Mesenchymal stem cell (in vitro differentiated cells and primary cell): ENCODE data around the gene PAGE5.

Experiments
- DNase-seq: peaks from one replicate; pipeline ENCODE4 v3.0.0-alpha.2; 2013
- H2AFZ ChIP-seq: one replicate; pipeline ENCODE4 v1.6.1; 2013; ENCODE audit warnings: low read depth, mild to moderate bottlenecking, control low read depth, inconsistent platforms, low read length, moderate library complexity
- H2AK5ac ChIP-seq: 2 replicates; pipeline ENCODE4 v1.6.1; 2013; ENCODE audit warnings: low read length, moderate library complexity, mild to moderate bottlenecking, inconsistent platforms; ENCODE audit not compliant: severe bottlenecking
- H2BK120ac ChIP-seq: one replicate; pipeline ENCODE4 v1.6.1; 2013; ENCODE audit warnings: low read depth, mild to moderate bottlenecking, inconsistent platforms, low read length, moderate library complexity
- H2BK12ac ChIP-seq, 2 experiments: one replicate each; pipeline ENCODE4 v1.6.1; 2013; ENCODE audit warnings: inconsistent platforms in 2 of 2, low read length in 2 of 2, mild to moderate bottlenecking in 2 of 2, moderate library complexity in 2 of 2, control low read depth in 1 of 2
- H2BK15ac ChIP-seq: one replicate; pipeline ENCODE4 v1.6.1; 2013; ENCODE audit warnings: mild to moderate bottlenecking, low read depth, inconsistent platforms; ENCODE audit not compliant: poor library complexity, severe bottlenecking
- H2BK5ac ChIP-seq: 2 replicates; pipeline ENCODE4 v1.6.1; 2013; ENCODE audit warnings: low read depth, mild to moderate bottlenecking, low read length, control low read depth, inconsistent platforms; ENCODE audit not compliant: poor library complexity, severe bottlenecking
- H3K14ac ChIP-seq, 2 experiments: one replicate each; pipeline ENCODE4 v1.6.1; 2013; ENCODE audit warnings: inconsistent platforms in 2 of 2, low read length in 2 of 2, control low read depth in 1 of 2, mild to moderate bottlenecking in 1 of 2, moderate library complexity in 1 of 2
- H3K18ac ChIP-seq, 2 experiments: one replicate each; pipeline ENCODE4 v1.6.1; 2013; ENCODE audit warnings: inconsistent platforms in 2 of 2, low read length in 2 of 2, control low read depth in 1 of 2, low read depth in 1 of 2, mild to moderate bottlenecking in 1 of 2
- H3K23ac ChIP-seq, 2 experiments: one replicate each; pipeline ENCODE4 v1.6.1; 2013; ENCODE audit warnings: inconsistent platforms in 2 of 2, low read length in 2 of 2, mild to moderate bottlenecking in 2 of 2, moderate library complexity in 2 of 2, control low read depth in 1 of 2
- H3K27ac ChIP-seq: 2 replicates; pipeline ENCODE4 v1.5.1; 2013; ENCODE audit warnings: mild to moderate bottlenecking, moderate library complexity, low read length, control low read depth, inconsistent platforms; ENCODE audit not compliant: poor library complexity, severe bottlenecking
- H3K27me3 ChIP-seq, 2 experiments: 2 replicates each; pipeline versions ENCODE4 v1.6.1 to v1.7.0; 2013; ENCODE audit warnings: low read length in 2 of 2, mild to moderate bottlenecking in 2 of 2, moderate library complexity in 2 of 2, control low read depth in 1 of 2, inconsistent platforms in 1 of 2; ENCODE audit not compliant: control insufficient read depth in 1 of 2, insufficient read depth in 1 of 2
- H3K36me3 ChIP-seq, 2 experiments: 2 replicates each; pipeline versions ENCODE4 v1.6.1 to v1.7.0; 2013; ENCODE audit warnings: low read length in 2 of 2, control low read depth in 1 of 2, inconsistent platforms in 1 of 2, low read depth in 1 of 2, mild to moderate bottlenecking in 1 of 2; ENCODE audit not compliant: insufficient read depth in 2 of 2, control insufficient read depth in 1 of 2
- H3K4ac ChIP-seq, 2 experiments: one replicate each; pipeline ENCODE4 v1.6.1; 2013; ENCODE audit warnings: inconsistent platforms in 2 of 2, low read length in 2 of 2, mild to moderate bottlenecking in 2 of 2, moderate library complexity in 2 of 2, control low read depth in 1 of 2, low read depth in 1 of 2
- H3K4me1 ChIP-seq: 2 replicates; pipeline ENCODE4 v1.6.1; 2013; ENCODE audit warnings: low read depth, low read length, control low read depth; ENCODE audit not compliant: control insufficient read depth, insufficient read depth
- H3K4me2 ChIP-seq: 2 replicates; pipeline ENCODE4 v1.6.1; 2013; ENCODE audit warnings: low read length, mild to moderate bottlenecking, inconsistent platforms; ENCODE audit not compliant: poor library complexity, severe bottlenecking
- H3K4me3 ChIP-seq, 2 experiments: 2 replicates each; pipeline versions ENCODE4 v1.5.1 to v1.7.0; 2013; ENCODE audit warnings: low read length in 2 of 2, mild to moderate bottlenecking in 2 of 2, control low read depth in 1 of 2, low read depth in 1 of 2; ENCODE audit not compliant: insufficient read depth in 1 of 2
- H3K79me1 ChIP-seq: replicated peaks from 2 replicates; pipeline ENCODE4 v1.6.1; 2013; ENCODE audit warnings: mild to moderate bottlenecking, control low read depth, low read length, inconsistent platforms; ENCODE audit not compliant: poor library complexity, severe bottlenecking
- H3K9ac ChIP-seq: 2 replicates; pipeline ENCODE4 v1.7.0; 2013; ENCODE audit warnings: mild to moderate bottlenecking, low read length, moderate library complexity
- H3K9me3 ChIP-seq: 2 replicates; pipeline ENCODE4 v1.7.0; 2013; ENCODE audit warnings: mild to moderate bottlenecking, low read length; ENCODE audit not compliant: control insufficient read depth
- H4K8ac ChIP-seq: one replicate; pipeline ENCODE4 v1.6.1; 2013; ENCODE audit warnings: inconsistent platforms, mild to moderate bottlenecking, low read length, moderate library complexity
- H4K91ac ChIP-seq: one replicate; pipeline ENCODE4 v1.6.1; 2013; ENCODE audit warnings: mild to moderate bottlenecking, low read length, inconsistent platforms
- WGBS: methylation state at CpG from one replicate; pipeline ENCODE4 v1.1.7; 2013; ENCODE audit warnings: mixed read lengths; 5-methylcytosine and 5-hydroxymethylcytosine counted together

The PAGE5 gene

GRCh38 chrX:55206162-55206941 is 13.8 kb upstream of the PAGE5 start:
- no peak overlapping the region for H2AFZ ChIP-seq
- no peaks in the 10 kb centered on the region for H3K4me1 ChIP-seq
- no peak for DNase-seq
- 40% methylated on average over 4 of the region's 6 CpGs for WGBS
- H3K4me3 ChIP-seq: no peak overlapping the region
- no peak overlapping the region for H2BK5ac ChIP-seq
- H4K91ac ChIP-seq: no peak overlapping the region
- no peak overlapping the region for H3K4ac ChIP-seq
- H3K14ac ChIP-seq: no peak overlapping the region
- H2BK15ac ChIP-seq: no peak overlapping the region
- H3K79me1 ChIP-seq: no peaks in the 10 kb centered on the region
- H2BK120ac ChIP-seq: no peak overlapping the region
- H3K18ac ChIP-seq: no peak overlapping the region
- H3K4me2 ChIP-seq: no peak overlapping the region
- H3K9ac ChIP-seq: no peak overlapping the region
- no peak overlapping the region for H2BK12ac ChIP-seq
- H3K36me3 ChIP-seq: no peaks in the 10 kb centered on the region
- peaks cover 0 to 9% of the 10 kb centered on the region in 2 experiments for H3K27me3 ChIP-seq
- H3K27ac ChIP-seq: no peak overlapping the region
- H3K9me3 ChIP-seq: peaks cover 5% of the 10 kb centered on the region
- no peak overlapping the region for H4K8ac ChIP-seq
- no peak overlapping the region for H2AK5ac ChIP-seq
- no peak overlapping the region for H3K23ac ChIP-seq

DNA sequence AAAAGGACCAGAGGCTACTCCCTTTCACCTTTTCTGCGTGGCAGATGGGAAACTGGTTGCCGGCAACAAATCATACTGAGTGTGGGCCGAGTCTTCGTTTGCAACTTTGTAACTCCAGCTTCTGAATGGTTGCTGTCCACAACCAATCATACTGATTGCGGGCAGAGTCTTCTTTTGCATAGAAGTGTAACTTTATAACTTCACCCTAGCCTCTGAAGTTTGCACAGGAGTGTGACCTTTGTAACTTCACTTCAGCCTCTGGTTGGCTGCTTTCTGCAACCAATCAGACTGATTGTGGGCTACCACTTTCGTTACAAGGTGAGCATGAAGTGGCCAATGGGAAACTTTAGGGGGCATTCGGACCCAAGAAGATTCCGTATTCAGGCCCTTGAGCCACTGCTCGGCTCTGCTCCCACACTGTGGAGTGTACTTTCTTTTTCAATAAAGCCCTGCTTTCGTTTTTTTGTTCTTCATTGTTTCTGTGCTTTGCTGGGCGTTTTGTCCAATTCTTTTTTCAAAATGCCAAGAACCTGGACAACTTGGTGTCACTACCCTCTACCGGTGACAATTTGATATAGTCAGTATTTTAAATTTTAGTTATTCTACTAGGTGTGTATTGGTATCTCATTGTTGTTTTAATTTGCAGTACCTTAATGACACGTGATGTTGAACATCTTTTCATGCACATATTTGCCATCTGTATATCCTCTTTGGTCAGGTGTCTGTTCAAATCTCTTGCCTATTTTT is 9.0 kb upstream of the PAGE5 start:
- H3K23ac ChIP-seq: no peak overlapping the region
- no peak overlapping the region for H3K9ac ChIP-seq
- H3K4me3 ChIP-seq: no peak overlapping the region
- H2BK5ac ChIP-seq: no peak overlapping the region
- no peaks in the 10 kb centered on the region for H3K79me1 ChIP-seq
- 68% methylated on average over 9 of the region's 13 CpGs for WGBS
- H3K36me3 ChIP-seq: no peaks in the 10 kb centered on the region
- H3K4ac ChIP-seq: no peak overlapping the region
- no peak overlapping the region for H2BK12ac ChIP-seq
- no peak overlapping the region for H3K18ac ChIP-seq
- no peak overlapping the region for H3K27ac ChIP-seq
- no peaks in the 10 kb centered on the region for H3K4me1 ChIP-seq
- no peak overlapping the region for H2AK5ac ChIP-seq
- no peak overlapping the region for H4K8ac ChIP-seq
- no peak overlapping the region for H2BK120ac ChIP-seq
- H2AFZ ChIP-seq: no peak overlapping the region
- no peak overlapping the region for H3K4me2 ChIP-seq
- no peak overlapping the region for H2BK15ac ChIP-seq
- no peak overlapping the region for H3K14ac ChIP-seq
- no peak for DNase-seq
- H3K27me3 ChIP-seq: peaks cover 0 to 6% of the 10 kb centered on the region in 2 experiments
- H4K91ac ChIP-seq: no peak overlapping the region
- no peaks in the 10 kb centered on the region for H3K9me3 ChIP-seq

GRCh38 chrX:55213381-55213780 is 6.8 kb upstream of the PAGE5 start:
- no peaks in the 10 kb centered on the region for H3K27me3 ChIP-seq
- no peak overlapping the region for H3K27ac ChIP-seq
- WGBS: 80% methylated on average over 3 of the region's 3 CpGs
- no peaks in the 10 kb centered on the region for H3K36me3 ChIP-seq
- no peak overlapping the region for H2BK15ac ChIP-seq
- H2BK120ac ChIP-seq: no peak overlapping the region
- no peak overlapping the region for H2AK5ac ChIP-seq
- no peak overlapping the region for H2AFZ ChIP-seq
- H3K4ac ChIP-seq: no peak overlapping the region
- H2BK12ac ChIP-seq: no peak overlapping the region
- H2BK5ac ChIP-seq: no peak overlapping the region
- H3K18ac ChIP-seq: no peak overlapping the region
- no peaks in the 10 kb centered on the region for H3K9me3 ChIP-seq
- no peak overlapping the region for H3K4me2 ChIP-seq
- no peak overlapping the region for H3K9ac ChIP-seq
- H3K14ac ChIP-seq: no peak overlapping the region
- H3K23ac ChIP-seq: no peak overlapping the region
- no peaks in the 10 kb centered on the region for H3K4me1 ChIP-seq
- no peak overlapping the region for H4K91ac ChIP-seq
- H4K8ac ChIP-seq: no peak overlapping the region
- no peaks in the 10 kb centered on the region for H3K79me1 ChIP-seq
- no peak for DNase-seq
- no peak overlapping the region for H3K4me3 ChIP-seq

DNA sequence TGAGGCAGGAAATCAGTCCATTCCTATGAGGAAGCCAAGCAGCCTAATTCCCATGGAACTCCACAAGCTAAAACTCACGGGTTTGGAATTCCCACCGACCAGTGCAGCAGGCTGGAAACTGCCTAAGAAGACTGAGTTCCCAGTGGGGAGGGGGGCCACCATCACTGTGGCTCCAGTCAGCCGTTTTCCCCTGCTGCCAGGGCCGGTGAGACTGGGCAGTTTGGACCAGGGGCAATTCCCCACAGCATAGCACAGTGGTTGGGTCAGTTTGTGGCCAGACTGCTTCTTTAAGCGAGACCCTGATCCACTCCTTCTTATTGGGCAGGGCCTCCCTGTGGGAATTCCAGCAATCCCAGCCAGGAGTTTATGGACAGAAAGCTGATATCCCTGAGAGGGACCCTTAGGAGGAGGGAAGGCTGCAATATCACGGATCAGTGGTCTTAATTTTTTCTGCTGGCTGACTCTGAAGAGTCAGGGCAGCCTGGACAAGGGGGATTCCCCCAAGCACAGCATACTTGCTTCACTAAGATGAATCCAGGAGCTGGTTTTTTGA is 20.7 kb downstream of the PAGE5 start:
- Histone ChIP-seq H2AFZ (no peak overlapping the region), H3K9me3 (peaks cover 8% of the 10 kb centered on the region), H3K9ac (no peak overlapping the region), H4K8ac (no peak overlapping the region), H2BK5ac (no peak overlapping the region), H2BK12ac (no peak overlapping the region), H2BK120ac (no peak overlapping the region), H3K18ac (no peak overlapping the region), H3K79me1 (no peaks in the 10 kb centered on the region), H3K4me2 (no peak overlapping the region), H3K23ac (no peak overlapping the region), H3K4ac (no peak overlapping the region), H3K4me3 (no peak overlapping the region), H3K14ac (no peak overlapping the region), H2BK15ac (no peak overlapping the region), H2AK5ac (no peak overlapping the region), H3K27ac (no peak overlapping the region), H3K36me3 (no peaks in the 10 kb centered on the region), H3K4me1 (no peaks in the 10 kb centered on the region), H3K27me3 (no peaks in the 10 kb centered on the region), H4K91ac (no peak overlapping the region)
- 61% methylated on average over 6 of the region's 6 CpGs for WGBS
- no peak for DNase-seq
